ENCODE measurements around the gene IGSF23. TPM values are rescaled to one million over a fixed set of nuclear protein-coding genes. Genes with fewer than 3 reads are reported as not detected.
"Not testable (repeated sequence)": the region's sequence is repeated elsewhere in the genome, so short reads cannot be mapped to it uniquely, and the experiment has no call there.

The IGSF23 gene
- total RNA-seq, 1 donor from 2014 or later: not detected

- no peak for TF ChIP-seq CTCF (IDR thresholded peaks at IDR 0.05)
- peaks cover 1% of the 10 kb centered on the region for H3K36me3 Mint-ChIP-seq (ENCODE audit: low read depth)
- no peaks in the 10 kb centered on the region for H3K27me3 Mint-ChIP-seq (ENCODE audit: low read depth)
- no peak overlapping the region for H3K4me3 Mint-ChIP-seq (ENCODE audit: unreplicated experiment)
- H3K9me3 Mint-ChIP-seq (ENCODE audit: low read depth): no peaks in the 10 kb centered on the region
- H3K4me1 Mint-ChIP-seq (ENCODE audit: low read depth): peaks cover 28% of the 10 kb centered on the region
- no peak for DNase-seq (ENCODE audit: low spot score)
- H3K27ac Mint-ChIP-seq (ENCODE audit: unreplicated experiment): peak overlapping the region; percentile 41
These were observed 10.3 kb downstream of the IGSF23 start for GRCh38 chr19:44623626-44624025.

GRCh38 chr19:44624840-44625354 lies 11.5 kb downstream of the IGSF23 start:
- no peak for DNase-seq (ENCODE audit: low spot score)
- Mint-ChIP-seq H3K27me3 (ENCODE audit: low read depth) (no peaks in the 10 kb centered on the region), H3K4me1 (ENCODE audit: low read depth) (peaks cover 28% of the 10 kb centered on the region), H3K9me3 (ENCODE audit: low read depth) (no peaks in the 10 kb centered on the region), H3K4me3 (ENCODE audit: unreplicated experiment) (no peak overlapping the region), H3K36me3 (ENCODE audit: low read depth) (peaks cover 4% of the 10 kb centered on the region), H3K27ac (ENCODE audit: unreplicated experiment) (no peak overlapping the region)
- no peak for TF ChIP-seq CTCF (IDR thresholded peaks at IDR 0.05)

DNA sequence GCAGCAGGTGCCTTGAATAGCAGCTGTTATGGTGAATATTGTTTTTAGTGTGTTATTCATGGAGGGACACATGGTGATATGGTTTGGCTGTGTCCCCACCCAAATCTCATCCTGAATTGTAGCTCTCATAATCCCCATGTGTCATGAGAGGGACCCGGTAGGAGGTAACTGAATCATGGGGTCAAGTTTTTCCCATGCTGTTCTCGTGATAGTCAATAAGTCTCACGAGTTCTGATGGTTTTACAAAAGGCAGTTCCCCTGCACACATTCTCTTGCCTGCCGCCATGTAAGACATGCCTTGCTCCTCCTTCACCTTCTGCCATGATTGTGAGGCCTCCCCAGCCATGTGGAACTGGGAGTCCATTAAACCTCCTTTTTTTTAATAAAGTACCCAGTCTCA lies 12.3 kb downstream of the IGSF23 start:
- not testable (repeated sequence) for DNase-seq (ENCODE audit: low spot score); H3K27me3 Mint-ChIP-seq (ENCODE audit: low read depth); H3K4me3 Mint-ChIP-seq (ENCODE audit: unreplicated experiment); H3K36me3 Mint-ChIP-seq (ENCODE audit: low read depth); H3K9me3 Mint-ChIP-seq (ENCODE audit: low read depth)
- Mint-ChIP-seq H3K4me1 (ENCODE audit: low read depth) (peaks cover 28% of the 10 kb centered on the region), H3K27ac (ENCODE audit: unreplicated experiment) (peak overlapping the region; percentile 93)

GRCh38 chr19:44626048-44626624 lies 12.8 kb downstream of the IGSF23 start:
- no peak for DNase-seq (ENCODE audit: low spot score)
- Mint-ChIP-seq H3K27ac (ENCODE audit: unreplicated experiment) (peak overlapping the region; percentile 93), H3K36me3 (ENCODE audit: low read depth) (peaks cover 4% of the 10 kb centered on the region), H3K4me1 (ENCODE audit: low read depth) (peaks cover 28% of the 10 kb centered on the region), H3K9me3 (ENCODE audit: low read depth) (no peaks in the 10 kb centered on the region), H3K27me3 (ENCODE audit: low read depth) (no peaks in the 10 kb centered on the region), H3K4me3 (ENCODE audit: unreplicated experiment) (no peak overlapping the region)
- TF ChIP-seq CTCF (IDR thresholded peaks at IDR 0.05): no peak

DNA sequence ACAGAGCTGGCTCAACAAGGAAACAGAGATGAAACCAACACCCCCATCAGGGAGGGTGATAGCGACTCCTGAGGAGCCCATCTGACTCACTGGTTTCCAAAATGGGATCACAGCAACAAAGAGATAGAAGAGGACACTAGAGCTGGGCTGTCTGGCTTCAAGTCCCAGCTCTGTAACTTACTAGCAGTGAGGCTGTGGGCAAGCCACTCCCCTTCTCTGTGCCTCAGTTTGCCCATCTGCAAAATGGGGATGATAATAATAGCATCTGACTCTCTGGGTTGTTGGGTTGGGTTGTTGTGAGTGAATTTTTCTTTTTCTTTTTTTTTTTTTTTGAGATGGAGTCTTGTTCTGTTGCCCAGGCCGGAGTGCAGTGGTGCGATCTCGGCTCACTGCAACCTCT lies 14.3 kb downstream of the IGSF23 start:
- Mint-ChIP-seq H3K27me3 (ENCODE audit: low read depth) (no peaks in the 10 kb centered on the region), H3K4me3 (ENCODE audit: unreplicated experiment) (no peak overlapping the region), H3K27ac (ENCODE audit: unreplicated experiment) (no peak overlapping the region), H3K36me3 (ENCODE audit: low read depth) (peaks cover 4% of the 10 kb centered on the region), H3K9me3 (ENCODE audit: low read depth) (no peaks in the 10 kb centered on the region), H3K4me1 (ENCODE audit: low read depth) (peaks cover 25% of the 10 kb centered on the region)
- TF ChIP-seq CTCF (IDR thresholded peaks at IDR 0.05): no peak
- no peak for DNase-seq (ENCODE audit: low spot score)

DNA sequence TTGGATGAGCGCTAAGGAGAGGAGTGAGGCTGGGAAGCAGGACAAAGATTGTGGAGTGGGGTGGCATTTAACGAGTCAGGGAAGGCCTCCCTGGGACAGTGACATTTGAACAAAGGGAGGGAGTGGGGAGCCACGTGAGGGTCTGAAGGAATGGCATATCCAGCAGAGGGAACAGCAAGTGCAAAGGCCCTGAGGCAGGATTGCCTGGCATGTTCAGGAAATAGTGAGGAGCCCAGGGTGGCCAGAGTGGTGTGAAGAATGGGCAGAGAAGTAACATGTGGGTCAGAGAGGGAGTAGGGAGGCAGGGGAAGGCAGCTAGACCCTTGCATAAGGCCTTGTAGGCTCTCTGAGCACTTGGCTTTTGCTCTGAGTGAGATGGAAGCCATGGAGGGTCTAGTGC lies 15.4 kb downstream of the IGSF23 start:
- Mint-ChIP-seq H3K36me3 (ENCODE audit: low read depth) (peaks cover 4% of the 10 kb centered on the region), H3K27me3 (ENCODE audit: low read depth) (no peaks in the 10 kb centered on the region), H3K9me3 (ENCODE audit: low read depth) (no peaks in the 10 kb centered on the region), H3K27ac (ENCODE audit: unreplicated experiment) (no peak overlapping the region), H3K4me3 (ENCODE audit: unreplicated experiment) (no peak overlapping the region), H3K4me1 (ENCODE audit: low read depth) (peaks cover 21% of the 10 kb centered on the region)
- TF ChIP-seq CTCF (IDR thresholded peaks at IDR 0.05): no peak
- no peak for DNase-seq (ENCODE audit: low spot score)

DNA sequence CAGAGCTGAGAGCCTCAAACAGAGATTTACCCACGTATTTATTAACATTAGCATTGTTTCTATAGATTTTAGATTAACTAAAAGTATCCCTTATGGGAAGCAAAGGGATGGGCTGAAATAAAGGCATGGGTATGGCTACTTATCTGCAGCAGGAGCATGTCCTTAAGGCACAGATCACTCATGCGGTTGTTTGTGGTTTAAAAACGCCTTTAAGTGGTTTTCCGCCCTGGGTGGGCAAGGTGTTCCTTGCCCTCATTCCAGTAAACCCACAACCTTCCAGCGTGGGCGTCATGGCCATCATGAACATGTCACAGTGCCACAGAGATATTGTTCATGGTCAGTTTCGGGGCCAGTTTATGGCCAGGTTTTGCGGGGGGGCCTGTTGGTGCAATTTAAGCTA lies 18.2 kb downstream of the IGSF23 start:
- H3K4me1 Mint-ChIP-seq (ENCODE audit: low read depth): peaks cover 36% of the 10 kb centered on the region
- not testable (repeated sequence) for H3K27ac Mint-ChIP-seq (ENCODE audit: unreplicated experiment); H3K36me3 Mint-ChIP-seq (ENCODE audit: low read depth); DNase-seq (ENCODE audit: low spot score); H3K4me3 Mint-ChIP-seq (ENCODE audit: unreplicated experiment); H3K9me3 Mint-ChIP-seq (ENCODE audit: low read depth); H3K27me3 Mint-ChIP-seq (ENCODE audit: low read depth)

- DNase-seq (ENCODE audit: low spot score); H3K27me3 Mint-ChIP-seq (ENCODE audit: low read depth); H3K9me3 Mint-ChIP-seq (ENCODE audit: low read depth); H3K36me3 Mint-ChIP-seq (ENCODE audit: low read depth); H3K4me3 Mint-ChIP-seq (ENCODE audit: unreplicated experiment): not testable (repeated sequence)
- Mint-ChIP-seq H3K27ac (ENCODE audit: unreplicated experiment) (peak overlapping the region; percentile 79), H3K4me1 (ENCODE audit: low read depth) (peaks cover 40% of the 10 kb centered on the region)
These were observed 20.7 kb downstream of the IGSF23 start for GRCh38 chr19:44634058-44634457.

All from chondrocyte (in vitro differentiated cells).